ENCODE data around the gene NPAS1.

GRCh38 chr19:47027586-47028088 is 8.0 kb downstream of the NPAS1 start:
- TF ChIP-seq CTCF (IDR thresholded peaks at IDR 0.05): no peak
- TF ChIP-seq ZFX (IDR thresholded peaks at IDR 0.05; ENCODE audit: borderline replicate concordance): no peak

All from 22Rv1 (cell line).